ENCODE data around the gene SKP1.

SKP1 gene

DNA sequence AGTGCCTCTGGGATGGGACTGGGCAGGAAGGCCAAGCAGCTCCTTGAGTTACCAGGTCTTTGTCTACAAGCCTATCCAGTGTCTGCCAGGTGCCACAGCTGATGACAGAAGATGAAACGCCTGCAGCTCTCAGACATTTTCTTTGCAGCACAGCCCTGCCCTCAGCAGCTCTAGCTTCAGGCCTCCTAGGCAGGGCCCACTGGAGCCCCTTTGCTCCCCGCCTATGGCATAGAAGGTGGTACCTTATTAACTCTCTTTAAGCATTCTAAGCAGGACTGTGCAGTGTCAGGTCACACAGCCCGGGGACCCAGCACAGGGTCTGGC, 1.3 kb upstream of the SKP1 start:
- Histone ChIP-seq H3K79me2 (ENCODE audit: insufficient read depth, low read length) (peaks cover 42% of the 10 kb centered on the region), H3K4me1 (ENCODE audit: insufficient read depth, low read length) (peaks cover 35% of the 10 kb centered on the region), H3K9ac (ENCODE audit: low read depth, low read length) (peak overlapping the region; percentile 95), H4K20me1 (ENCODE audit: insufficient read depth, low read length) (peaks cover 34% of the 10 kb centered on the region), H3K27ac (ENCODE audit: low read length) (no peak overlapping the region), H3K27me3 (ENCODE audit: insufficient read depth, low read length, poor library complexity) (no peaks in the 10 kb centered on the region), H3K4me3 (ENCODE audit: low read depth in 1 of 2, low read length in 2 of 2) (peak overlapping the region in 1 of 2 experiments; percentile 82; a peak in 2 of 4 replicates), H2AFZ (ENCODE audit: low read depth, low read length) (peak overlapping the region; percentile 95; the same call in 1 of the 2 replicates), H3K36me3 (ENCODE audit: insufficient read depth, low read length) (peaks cover 15% of the 10 kb centered on the region), H3K9me3 (ENCODE audit: insufficient read depth, low read length, severe bottlenecking) (no peaks in the 10 kb centered on the region), H3K4me2 (ENCODE audit: insufficient read depth, low read length) (peak overlapping the region; percentile 91)
- no peak for ATAC-seq (ENCODE audit: insufficient read depth, low read depth)
- no peak for TF ChIP-seq EZH2 (IDR thresholded peaks at IDR 0.05; ENCODE audit: borderline replicate concordance, low read depth, low read length, severe bottlenecking)
- TF ChIP-seq, protein P1, sequence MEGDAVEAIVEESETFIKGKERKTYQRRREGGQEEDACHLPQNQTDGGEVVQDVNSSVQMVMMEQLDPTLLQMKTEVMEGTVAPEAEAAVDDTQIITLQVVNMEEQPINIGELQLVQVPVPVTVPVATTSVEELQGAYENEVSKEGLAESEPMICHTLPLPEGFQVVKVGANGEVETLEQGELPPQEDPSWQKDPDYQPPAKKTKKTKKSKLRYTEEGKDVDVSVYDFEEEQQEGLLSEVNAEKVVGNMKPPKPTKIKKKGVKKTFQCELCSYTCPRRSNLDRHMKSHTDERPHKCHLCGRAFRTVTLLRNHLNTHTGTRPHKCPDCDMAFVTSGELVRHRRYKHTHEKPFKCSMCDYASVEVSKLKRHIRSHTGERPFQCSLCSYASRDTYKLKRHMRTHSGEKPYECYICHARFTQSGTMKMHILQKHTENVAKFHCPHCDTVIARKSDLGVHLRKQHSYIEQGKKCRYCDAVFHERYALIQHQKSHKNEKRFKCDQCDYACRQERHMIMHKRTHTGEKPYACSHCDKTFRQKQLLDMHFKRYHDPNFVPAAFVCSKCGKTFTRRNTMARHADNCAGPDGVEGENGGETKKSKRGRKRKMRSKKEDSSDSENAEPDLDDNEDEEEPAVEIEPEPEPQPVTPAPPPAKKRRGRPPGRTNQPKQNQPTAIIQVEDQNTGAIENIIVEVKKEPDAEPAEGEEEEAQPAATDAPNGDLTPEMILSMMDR (IDR thresholded peaks at IDR 0.05; ENCODE audit: borderline replicate concordance, extremely low read depth, low read length, poor library complexity, severe bottlenecking), result no peak
- DNase-seq, result no peak

DNA sequence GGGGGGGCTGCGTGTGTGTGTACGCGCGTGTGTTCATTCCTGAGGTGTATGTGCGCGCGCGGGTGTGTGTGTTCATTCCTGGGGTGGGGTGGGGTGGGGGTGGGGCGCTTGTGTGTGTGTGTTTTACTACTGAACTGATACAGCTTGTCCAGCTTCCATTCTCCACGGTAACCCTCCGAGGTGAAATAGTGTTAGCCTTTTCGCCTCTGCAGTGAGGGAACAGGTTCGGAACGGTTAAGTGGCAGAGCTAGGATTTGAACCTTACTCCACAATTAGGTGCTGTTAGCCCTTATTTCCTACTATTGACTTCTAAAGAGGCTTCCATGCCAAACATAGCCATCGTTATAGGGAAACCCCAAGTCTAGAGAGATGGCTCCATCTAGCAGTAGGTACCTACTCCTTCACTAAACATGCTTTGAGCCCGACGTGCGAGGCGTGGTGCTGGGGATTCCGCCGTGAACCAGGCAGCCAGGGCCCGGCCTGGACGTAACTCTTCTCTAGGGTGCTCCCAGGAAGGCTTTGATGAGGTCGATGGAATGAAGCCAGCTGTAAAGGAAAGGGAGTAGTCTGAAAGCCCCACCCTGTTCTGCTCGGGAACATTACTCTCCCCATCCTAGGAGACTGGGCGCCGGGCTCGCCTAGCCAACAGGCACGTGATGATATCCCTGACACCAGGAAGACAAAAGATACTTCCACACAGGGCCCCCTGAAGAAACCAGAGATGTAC, 782 bp upstream of the SKP1 start:
- no peak for DNase-seq
- TF ChIP-seq, protein P1 (IDR thresholded peaks at IDR 0.05; ENCODE audit: borderline replicate concordance, extremely low read depth, low read length, poor library complexity, severe bottlenecking), result no peak
- no peak for TF ChIP-seq EZH2 (IDR thresholded peaks at IDR 0.05; ENCODE audit: borderline replicate concordance, low read depth, low read length, severe bottlenecking)
- Histone ChIP-seq H3K9ac (ENCODE audit: low read depth, low read length) (peak overlapping the region; percentile 95), H3K79me2 (ENCODE audit: insufficient read depth, low read length) (peaks cover 47% of the 10 kb centered on the region), H3K9me3 (ENCODE audit: insufficient read depth, low read length, severe bottlenecking) (no peaks in the 10 kb centered on the region), H3K4me1 (ENCODE audit: insufficient read depth, low read length) (peaks cover 35% of the 10 kb centered on the region), H3K36me3 (ENCODE audit: insufficient read depth, low read length) (peaks cover 18% of the 10 kb centered on the region), H2AFZ (ENCODE audit: low read depth, low read length) (peak overlapping the region; percentile 95), H3K4me2 (ENCODE audit: insufficient read depth, low read length) (peak overlapping the region; percentile 91), H3K27ac (ENCODE audit: low read length) (peak overlapping the region; percentile 93), H3K4me3 (ENCODE audit: low read depth in 1 of 2, low read length in 2 of 2) (peak overlapping the region; percentile 71 to 82; a peak in 3 of 4 replicates), H4K20me1 (ENCODE audit: insufficient read depth, low read length) (peaks cover 35% of the 10 kb centered on the region), H3K27me3 (ENCODE audit: insufficient read depth, low read length, poor library complexity) (no peaks in the 10 kb centered on the region)
- no peak for ATAC-seq (ENCODE audit: insufficient read depth, low read depth)

DNA sequence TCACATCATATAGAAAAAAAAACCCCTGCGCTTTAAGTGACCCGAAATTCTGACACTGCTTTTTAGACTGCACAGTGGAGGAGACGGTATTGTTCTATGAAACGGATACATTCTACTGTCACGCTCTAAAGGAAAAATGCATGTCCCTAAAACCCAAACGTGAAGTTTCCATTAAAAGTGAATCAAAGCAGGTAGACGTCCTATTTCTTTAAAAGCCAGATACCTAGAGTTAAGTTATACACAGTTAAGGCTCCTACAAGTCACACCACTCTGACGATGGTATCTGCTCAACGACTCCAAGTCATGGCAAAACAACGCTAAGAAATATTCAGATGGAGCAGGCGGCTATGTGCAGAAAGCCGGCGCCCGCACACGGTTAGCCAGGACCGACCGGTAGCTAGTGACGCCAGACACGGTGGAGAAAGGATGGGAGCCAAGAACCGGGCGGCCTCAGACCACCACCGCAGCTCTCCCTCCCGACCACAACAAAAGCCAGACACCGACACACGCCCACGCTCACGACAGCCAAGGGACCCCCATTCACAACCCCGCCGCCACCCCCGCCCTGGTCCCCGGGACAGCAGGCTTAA, 734 bp downstream of the SKP1 start:
- Histone ChIP-seq H2AFZ (ENCODE audit: low read depth, low read length) (peak overlapping the region; percentile 95; the same call in 1 of the 2 replicates), H3K4me1 (ENCODE audit: insufficient read depth, low read length) (peaks cover 35% of the 10 kb centered on the region), H4K20me1 (ENCODE audit: insufficient read depth, low read length) (peaks cover 43% of the 10 kb centered on the region), H3K9me3 (ENCODE audit: insufficient read depth, low read length, severe bottlenecking) (no peaks in the 10 kb centered on the region), H3K27ac (ENCODE audit: low read length) (peak overlapping the region; percentile 93), H3K27me3 (ENCODE audit: insufficient read depth, low read length, poor library complexity) (no peaks in the 10 kb centered on the region), H3K36me3 (ENCODE audit: insufficient read depth, low read length) (peaks cover 33% of the 10 kb centered on the region), H3K9ac (ENCODE audit: low read depth, low read length) (peak overlapping the region; percentile 95), H3K4me3 (ENCODE audit: low read depth in 1 of 2, low read length in 2 of 2) (peak overlapping the region; percentile 71 to 82), H3K4me2 (ENCODE audit: insufficient read depth, low read length) (peak overlapping the region; percentile 91), H3K79me2 (ENCODE audit: insufficient read depth, low read length) (peaks cover 62% of the 10 kb centered on the region)
- ATAC-seq (ENCODE audit: insufficient read depth, low read depth) (peak; percentile 46), DNase-seq (no peak)
- no peak for TF ChIP-seq EZH2 (IDR thresholded peaks at IDR 0.05; ENCODE audit: borderline replicate concordance, low read depth, low read length, severe bottlenecking)
- TF ChIP-seq, protein P1 (IDR thresholded peaks at IDR 0.05; ENCODE audit: borderline replicate concordance, extremely low read depth, low read length, poor library complexity, severe bottlenecking), result no peak
